Posterior cingulate gyrus (tissue), 11 donors: Measurements from ENCODE around the gene PCDH10.

ENCODE experiments used
- DNase-seq, 10 donors: peaks; one replicate each; pipeline versions ENCODE4 v3.0.0 to v3.0.0-alpha.2; 2020 to 2021; ENCODE audit warnings: mixed read lengths in 3 of 10
- intact Hi-C: fragments of 100-400 bp; cut with DNase I; formaldehyde crosslinking; loops from one replicate; pipeline ENCODE4 v1.15.1; 2023

Gene PCDH10

GRCh38 chr4:133147921-133148689 lies 989 bp upstream of the PCDH10 start:
- DNase-seq, result peak; percentile 45 to 94 (median 62)
- intact Hi-C loops, result no loop called here

- intact Hi-C loops, result no loop called here
- no peak for DNase-seq
These were observed 236 bp downstream of the PCDH10 start for GRCh38 chr4:133149364-133149695.

DNA sequence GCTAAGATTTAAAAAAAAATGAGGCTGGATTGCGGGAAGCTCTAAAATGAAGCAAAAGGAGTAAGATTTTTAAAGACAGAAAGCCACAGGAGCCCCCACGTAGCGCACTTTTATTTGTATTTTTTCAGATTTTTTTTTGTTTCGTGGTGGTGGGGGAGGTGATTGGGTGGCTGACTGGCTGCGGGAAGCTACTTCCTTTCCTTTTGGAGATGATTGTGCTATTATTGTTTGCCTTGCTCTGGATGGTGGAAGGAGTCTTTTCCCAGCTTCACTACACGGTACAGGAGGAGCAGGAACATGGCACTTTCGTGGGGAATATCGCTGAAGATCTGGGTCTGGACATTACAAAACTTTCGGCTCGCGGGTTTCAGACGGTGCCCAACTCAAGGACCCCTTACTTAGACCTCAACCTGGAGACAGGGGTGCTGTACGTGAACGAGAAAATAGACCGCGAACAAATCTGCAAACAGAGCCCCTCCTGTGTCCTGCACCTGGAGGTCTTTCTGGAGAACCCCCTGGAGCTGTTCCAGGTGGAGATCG lies 908 bp downstream of the PCDH10 start:
- intact Hi-C loops, result no loop called here
- no peak for DNase-seq

- intact Hi-C loops, result no loop called here
- peak in 9 of 10 donors; percentile 40 to 92 (median 51) for DNase-seq
These were observed 1.6 kb downstream of the PCDH10 start for GRCh38 chr4:133150486-133151340.

- intact Hi-C loops, result no loop called here
- DNase-seq, result peak; percentile 48 to 96 (median 78)
These were observed 2.2 kb downstream of the PCDH10 start for GRCh38 chr4:133151341-133151690.

DNA sequence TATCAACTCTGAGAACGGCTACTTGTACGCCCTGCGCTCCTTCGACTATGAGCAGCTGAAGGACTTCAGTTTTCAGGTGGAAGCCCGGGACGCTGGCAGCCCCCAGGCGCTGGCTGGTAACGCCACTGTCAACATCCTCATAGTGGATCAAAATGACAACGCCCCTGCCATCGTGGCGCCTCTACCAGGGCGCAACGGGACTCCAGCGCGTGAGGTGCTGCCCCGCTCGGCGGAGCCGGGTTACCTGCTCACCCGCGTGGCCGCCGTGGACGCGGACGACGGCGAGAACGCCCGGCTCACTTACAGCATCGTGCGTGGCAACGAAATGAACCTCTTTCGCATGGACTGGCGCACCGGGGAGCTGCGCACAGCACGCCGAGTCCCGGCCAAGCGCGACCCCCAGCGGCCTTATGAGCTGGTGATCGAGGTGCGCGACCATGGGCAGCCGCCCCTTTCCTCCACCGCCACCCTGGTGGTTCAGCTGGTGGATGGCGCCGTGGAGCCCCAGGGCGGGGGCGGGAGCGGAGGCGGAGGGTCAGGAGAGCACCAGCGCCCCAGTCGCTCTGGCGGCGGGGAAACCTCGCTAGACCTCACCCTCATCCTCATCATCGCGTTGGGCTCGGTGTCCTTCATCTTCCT lies 2.7 kb downstream of the PCDH10 start:
- DNase-seq, result peak; percentile 60 to 96 (median 72)

GRCh38 chr4:133152330-133152821 lies 3.3 kb downstream of the PCDH10 start:
- intact Hi-C loops, result no loop called here
- peak in 4 of 10 donors; percentile 35 to 89 (median 83) for DNase-seq

More for the DNA sequence above, 2.7 kb downstream of the PCDH10 start:
- intact Hi-C loops, result no loop called here

DNA sequence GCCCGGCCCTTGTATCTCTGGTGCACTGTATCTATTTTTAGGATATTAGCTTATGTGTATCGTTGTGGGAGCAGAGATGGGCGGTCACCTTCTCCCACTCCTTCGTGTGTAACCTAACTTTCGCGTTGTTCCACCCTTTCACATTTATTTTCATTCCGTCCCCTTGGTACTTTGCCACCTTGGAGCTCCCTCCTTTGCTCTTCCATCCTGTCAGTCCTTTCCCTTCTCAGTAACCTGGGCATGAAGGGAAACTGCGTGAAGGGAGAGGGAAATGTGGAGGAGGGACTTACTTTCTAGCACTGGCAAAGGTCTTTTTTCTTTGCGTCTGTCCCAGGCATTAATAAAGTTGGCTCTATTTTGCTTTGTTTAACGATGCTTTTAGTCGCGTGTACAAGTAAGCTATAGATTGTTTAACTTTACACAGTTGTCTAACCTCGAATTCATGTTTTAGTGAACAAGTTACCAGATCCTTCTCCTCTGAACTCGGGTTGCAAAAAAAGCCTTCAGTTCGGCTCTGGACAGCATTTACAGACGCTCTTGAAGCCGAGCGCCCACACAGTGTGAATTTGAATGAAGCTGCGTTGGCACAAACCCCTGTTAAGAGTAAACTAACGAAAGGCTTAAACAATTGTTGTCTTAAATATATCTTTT lies 3.9 kb downstream of the PCDH10 start:
- intact Hi-C loops, result no loop called here
- DNase-seq, result peak in 5 of 10 donors; percentile 32 to 86 (median 67)

GRCh38 chr4:133154725-133155124 lies 5.6 kb downstream of the PCDH10 start:
- intact Hi-C loops, result no loop called here
- peak in 5 of 10 donors; percentile 37 to 52 (median 40) for DNase-seq

GRCh38 chr4:133156096-133156495 lies 7.0 kb downstream of the PCDH10 start:
- intact Hi-C loops, result no loop called here
- DNase-seq, result peak in 9 of 10 donors; percentile 36 to 91 (median 53)

DNA sequence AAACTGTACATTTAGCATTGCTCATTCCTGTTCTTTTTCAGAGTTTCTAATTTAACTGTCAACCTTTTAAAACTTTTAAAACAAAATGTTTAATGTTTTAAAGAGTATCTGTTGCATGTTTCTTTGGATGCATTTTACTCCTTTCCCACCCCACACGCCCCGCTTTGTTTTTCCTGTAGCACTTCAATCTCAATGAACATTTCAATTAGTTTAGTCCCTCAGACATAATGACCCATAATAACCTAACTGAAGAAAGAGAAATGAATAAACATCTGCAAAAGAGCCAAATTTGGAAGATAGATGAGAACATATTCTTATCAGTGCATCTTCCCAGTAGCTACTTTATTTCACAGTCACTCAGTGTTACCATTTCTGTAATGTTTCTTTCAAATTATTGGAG lies 7.5 kb downstream of the PCDH10 start:
- intact Hi-C loops, result no loop called here
- peak in 1 of 10 donors; percentile 57 for DNase-seq

GRCh38 chr4:133157460-133158160 lies 8.5 kb downstream of the PCDH10 start:
- intact Hi-C loops, result no loop called here
- no peak for DNase-seq

- no peak for DNase-seq
- intact Hi-C loops, result no loop called here
These were observed 11.8 kb downstream of the PCDH10 start for GRCh38 chr4:133160853-133161252.

DNA sequence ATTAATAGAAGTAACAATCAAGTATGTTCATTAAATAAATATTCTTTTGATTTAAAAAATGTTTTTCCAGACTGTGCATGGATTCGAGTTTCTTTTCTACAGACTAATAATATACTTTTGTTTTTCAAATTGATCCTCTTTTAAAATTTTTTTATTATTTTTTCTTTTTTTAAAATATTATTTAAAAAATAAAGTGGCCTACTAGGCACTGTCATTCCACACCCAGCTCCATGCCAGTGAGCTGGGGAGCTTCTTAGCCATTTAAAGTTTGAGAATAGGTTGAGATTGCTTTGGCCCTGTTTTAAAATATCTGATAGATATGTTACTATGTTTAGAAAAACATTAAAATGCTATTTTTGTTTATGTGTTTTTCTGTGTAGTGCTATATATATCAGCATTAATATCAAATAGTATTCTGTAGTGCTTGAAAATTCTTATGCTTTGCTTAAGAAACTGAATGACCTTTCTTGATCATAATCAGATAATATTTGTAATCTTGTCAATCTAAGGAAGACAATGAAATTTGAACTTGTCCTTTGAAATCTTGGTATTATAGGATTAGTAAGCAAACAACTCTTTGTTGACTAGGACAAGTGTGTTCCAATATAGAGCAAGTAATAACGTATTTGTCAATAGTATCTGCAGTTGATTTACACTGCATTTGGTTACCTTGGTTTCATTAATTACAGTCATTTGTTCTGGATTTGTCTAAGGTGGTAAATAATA lies 12.6 kb downstream of the PCDH10 start:
- intact Hi-C loops, result no loop called here
- peak in 1 of 10 donors; percentile 52 for DNase-seq

DNA sequence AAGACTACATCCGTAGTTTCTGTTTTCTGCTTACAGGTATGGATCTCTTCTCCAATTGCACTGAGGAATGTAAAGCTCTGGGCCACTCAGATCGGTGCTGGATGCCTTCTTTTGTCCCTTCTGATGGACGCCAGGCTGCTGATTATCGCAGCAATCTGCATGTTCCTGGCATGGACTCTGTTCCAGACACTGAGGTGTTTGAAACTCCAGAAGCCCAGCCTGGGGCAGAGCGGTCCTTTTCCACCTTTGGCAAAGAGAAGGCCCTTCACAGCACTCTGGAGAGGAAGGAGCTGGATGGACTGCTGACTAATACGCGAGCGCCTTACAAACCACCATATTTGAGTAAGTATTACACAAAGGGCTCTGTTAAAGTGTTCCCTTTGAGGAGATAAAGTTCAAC lies 13.8 kb downstream of the PCDH10 start:
- DNase-seq, result peak in 3 of 10 donors; percentile 4 to 77 (median 42)
- intact Hi-C loops, result no loop called here

- intact Hi-C loops, result no loop called here
- DNase-seq, result no peak
These were observed 29.9 kb downstream of the PCDH10 start for GRCh38 chr4:133178956-133179355.

DNA sequence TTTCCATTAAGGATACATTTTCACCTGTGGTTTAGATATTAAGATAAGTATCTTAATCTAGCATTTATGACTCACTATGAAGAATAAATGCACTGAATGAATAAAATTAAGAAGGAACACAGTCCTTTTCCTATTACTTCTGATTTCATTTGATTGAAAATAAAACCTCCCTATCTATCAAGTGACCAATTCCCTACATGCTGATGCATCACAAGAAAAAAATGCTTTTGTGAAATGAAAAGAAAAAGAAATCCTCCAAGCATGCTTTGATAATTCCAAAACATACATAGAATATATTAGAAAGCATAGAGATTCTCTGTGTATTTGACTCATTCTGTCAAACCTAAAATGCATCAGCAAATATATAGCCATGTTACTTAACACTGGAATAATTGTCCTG lies 37.1 kb downstream of the PCDH10 start:
- DNase-seq, result no peak
- intact Hi-C loops, result no loop called here

DNA sequence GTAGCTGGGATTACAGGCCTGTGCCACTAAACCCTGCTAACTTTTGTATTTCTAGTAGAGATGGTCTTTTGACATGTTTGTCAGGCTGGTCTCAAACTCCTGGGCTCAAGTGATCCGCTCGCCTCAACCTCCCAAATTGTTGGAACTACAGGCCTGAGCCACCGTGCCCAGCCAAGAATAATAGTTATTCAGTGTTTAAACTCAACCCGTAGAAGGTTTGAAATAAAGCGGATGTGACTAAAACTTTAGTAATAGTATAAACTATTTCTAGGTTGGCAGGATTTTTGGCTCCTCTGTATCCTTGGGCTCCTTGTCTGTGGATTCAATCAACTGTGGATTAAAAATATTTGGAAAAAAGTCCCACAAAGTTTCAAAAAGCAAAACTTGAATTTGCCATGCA lies 37.8 kb downstream of the PCDH10 start:
- intact Hi-C loops, result no loop called here
- no peak for DNase-seq
